K562 (cell line): ENCODE data around the gene SAE1. TPM values are rescaled to one million over a fixed set of nuclear protein-coding genes. Genes with fewer than 3 reads are reported as not detected.

Experiments used
- ATAC-seq: fragments of 200-7000 bp; cut with Tn5 transposase; 3 replicates; pipeline ENCODE4 v1.9.1; 2020; ENCODE audit warnings: moderate library complexity
- BruUV-seq: library from RNA; stranded (reverse); fragments of 400-500 nt; replicated peaks from 2 replicates; lab custom pipeline; 2021; lab: Mats Ljungman, UMichigan
- CTCF ChIA-PET: fragments of 300-600 bp; formaldehyde crosslinking; extraction: SDS; loops from one replicate; lab custom pipeline; 2021; ENCODE audit warnings: low intra/inter-chr PET ratio; lab: Yijun Ruan, JAX
- POLR2A ChIA-PET: fragments of 300-600, 350-650 bp; sonication (Branson Sonifier 250); formaldehyde crosslinking; extraction: SDS; loops from one replicate; lab custom pipeline; 2021; ENCODE audit warnings: antibody characterized with exemption, inconsistent platforms; lab: Yijun Ruan, JAX
- DNase-seq, 4 experiments: peaks; one replicate each; pipeline versions ENCODE4 v3.0.0 to v3.0.0-alpha.2; 2011 to 2018; ENCODE audit warnings: low spot score in 3 of 4, mixed read lengths in 3 of 4; ENCODE audit errors: extremely low read depth in 1 of 4
- FAIRE-seq: peaks from 2 replicates; lab custom pipeline; 2011; peaks lifted over from hg19 to GRCh38; lab: Jason Lieb, UNC
- H2AFZ ChIP-seq: 2 replicates; pipeline ENCODE4 v1.6.0; 2011; ENCODE audit warnings: low read depth, low read length, control low read depth, inconsistent platforms
- H3K27ac ChIP-seq: fragments of 200-600 bp; 3 replicates; pipeline ENCODE4 v1.8.0; 2011; ENCODE audit warnings: low read depth, mild to moderate bottlenecking, control low read depth, inconsistent platforms, low read length, moderate library complexity, mixed read lengths; ENCODE audit errors: extremely low read depth
- H3K27me3 ChIP-seq, 2 experiments: fragments of 300-600 bp in 1 of 2; 2 replicates in 1 of 2; 3 replicates in 1 of 2; pipeline versions ENCODE4 v1.6.0 to v1.8.0; 2011; ENCODE audit warnings: inconsistent platforms in 2 of 2, low read length in 2 of 2, mild to moderate bottlenecking in 1 of 2, mixed read lengths in 1 of 2, moderate library complexity in 1 of 2; ENCODE audit not compliant: control insufficient read depth in 2 of 2, insufficient read depth in 2 of 2
- H3K36me3 ChIP-seq: fragments of 300-600 bp; 3 replicates; pipeline ENCODE4 v1.8.0; 2011; ENCODE audit warnings: mild to moderate bottlenecking, low read length, inconsistent platforms; ENCODE audit not compliant: control insufficient read depth, insufficient read depth
- H3K4me1 ChIP-seq, 2 experiments: fragments of 200-600 bp in 1 of 2; replicated peaks in 1 of 2; 2 replicates in 1 of 2; 3 replicates in 1 of 2; pipeline versions ENCODE4 v1.5.1 to v1.8.0; 2011; ENCODE audit warnings: inconsistent platforms in 2 of 2, low read length in 2 of 2, mild to moderate bottlenecking in 1 of 2, mixed read lengths in 1 of 2, moderate library complexity in 1 of 2; ENCODE audit not compliant: control insufficient read depth in 2 of 2, insufficient read depth in 2 of 2
- H3K4me2 ChIP-seq: 2 replicates; pipeline ENCODE4 v1.6.1; 2011; ENCODE audit warnings: low read length, control low read depth, inconsistent platforms, mixed read lengths; ENCODE audit not compliant: insufficient read depth
- H3K4me3 ChIP-seq: fragments of 200-600 bp; sonication (generic), shearing (Covaris generic); 2 replicates; pipeline ENCODE4 v1.5.1; 2016; ENCODE audit warnings: control low read depth, inconsistent platforms
- H3K79me2 ChIP-seq: fragments of 200-600 bp; 3 replicates; pipeline ENCODE4 v1.8.0; 2011; ENCODE audit warnings: low read length, inconsistent platforms; ENCODE audit not compliant: control insufficient read depth, insufficient read depth
- H3K9ac ChIP-seq, 2 experiments: 2 replicates each; pipeline versions ENCODE4 v1.6.0 to v1.6.1; 2011; ENCODE audit warnings: low read depth in 2 of 2, low read length in 2 of 2, control low read depth in 1 of 2, inconsistent platforms in 1 of 2, mild to moderate bottlenecking in 1 of 2, mixed read lengths in 1 of 2; ENCODE audit not compliant: insufficient read depth in 1 of 2
- H3K9me1 ChIP-seq: one replicate; pipeline ENCODE4 v1.6.0; 2011; ENCODE audit warnings: inconsistent platforms, mild to moderate bottlenecking, low read length, moderate library complexity; ENCODE audit not compliant: control insufficient read depth, insufficient read depth
- H3K9me3 ChIP-seq: replicated peaks from 2 replicates; pipeline ENCODE4 v1.5.1; 2011; ENCODE audit warnings: low read depth, low read length, inconsistent platforms; ENCODE audit not compliant: control insufficient read depth, insufficient read depth
- H4K20me1 ChIP-seq: replicated peaks from 2 replicates; pipeline ENCODE4 v1.6.1; 2011; ENCODE audit warnings: low read length, inconsistent platforms, mixed read lengths; ENCODE audit not compliant: control insufficient read depth, insufficient read depth
- ARID2 ChIP-seq: fragments of 450-650 bp; IDR thresholded peaks from 2 replicates; pipeline ENCODE4 v1.6.1; 2017; ENCODE audit warnings: antibody characterized with exemption, mild to moderate bottlenecking
- SMARCA4 ChIP-seq: fragments of 450-650 bp; IDR thresholded peaks from 2 replicates; pipeline ENCODE4 v1.6.1; 2016
- WGBS: fragments of 100-300 bp; shearing (Covaris generic); methylation state at CpG from one replicate; pipeline ENCODE4 v1.1.6; 2016; ENCODE audit warnings: low coverage, mixed read lengths; ENCODE audit not compliant: insufficient coverage; ENCODE audit errors: missing lambda C conversion rate; 5-methylcytosine and 5-hydroxymethylcytosine counted together
- in situ Hi-C: fragments of 300-500 bp; cut with MboI; formaldehyde crosslinking; loops from 4 replicates; pipeline ENCODE4 v1.15.0; 2018; ENCODE audit warnings: inconsistent platforms, mixed read lengths
- intact Hi-C: fragments of 100-400 bp; cut with micrococcal nuclease; formaldehyde crosslinking; loops from 2 replicates; pipeline ENCODE4 v1.14.2; 2022
- polyA plus RNA-seq, 8 experiments: library from polyadenylated mRNA; depleted of rRNA in 4 of 8; stranded (reverse) in 5 of 8; unstranded in 3 of 8; fragments of >200 nt; fragmentation: Nextera tagmentation in 2 of 8; fragmentation: Illumina TruSeq in 1 of 8; extraction: Ambion mirVana in 2 of 8; extraction: Trizol in 1 of 8; gene quantifications; 2 replicates each; pipeline versions ENCODE4 v1.2.1 to v1.2.3, GENCODE V29; 2011 to 2014; ENCODE audit warnings: inconsistent platforms in 1 of 8, missing spikeins in 1 of 8
- total RNA-seq, 7 experiments: library from RNA; depleted of rRNA in 6 of 7; stranded (reverse); fragments of >200 nt in 6 of 7; fragmentation: Illumina TruSeq in 2 of 7; extraction: Trizol in 2 of 7; gene quantifications; 2 replicates each; pipeline versions ENCODE4 v1.2.1 to v1.2.3, GENCODE V29; 2011 to 2021; ENCODE audit warnings: low replicate concordance in 1 of 7
- TF ChIP-seq, protein P1 (sequence below), 2 experiments: fragments of 450-650 bp in 1 of 2; IDR thresholded peaks; 2 replicates each; pipeline ENCODE4 v1.6.1; 2011 to 2017; ENCODE audit warnings: low read depth in 2 of 2, antibody characterized with exemption in 1 of 2, borderline replicate concordance in 1 of 2, low read length in 1 of 2, mild to moderate bottlenecking in 1 of 2, mixed read lengths in 1 of 2; ENCODE audit not compliant: control insufficient read depth in 1 of 2
- TF ChIP-seq, protein P2 (sequence below): fragments of 450-650 bp; IDR thresholded peaks from 2 replicates; pipeline ENCODE4 v1.6.1; 2014; ENCODE audit warnings: low read depth, mild to moderate bottlenecking, moderate library complexity, borderline replicate concordance
- TF ChIP-seq, protein P3 (sequence below), 3 experiments: fragments of 200-800 bp in 1 of 3; sonication (Bioruptor generic) in 1 of 3; sonication (generic) in 1 of 3; formaldehyde crosslinking in 1 of 3; IDR thresholded peaks; 2 replicates each; pipeline versions ENCODE4 v1.6.1 to v1.8.0; 2016 to 2022; ENCODE audit warnings: mild to moderate bottlenecking in 2 of 3, missing compliant biosample characterization in 2 of 3, missing genetic modification characterization in 2 of 3, missing genetic modification reagents in 1 of 3

SAE1 gene
- total and polyA plus RNA-seq, 9 of the 15 experiments (the other 6 are each of a cell fraction or from before 2014, with no cell fraction given) = 82.8 to 299 (median 217) TPM

DNA sequence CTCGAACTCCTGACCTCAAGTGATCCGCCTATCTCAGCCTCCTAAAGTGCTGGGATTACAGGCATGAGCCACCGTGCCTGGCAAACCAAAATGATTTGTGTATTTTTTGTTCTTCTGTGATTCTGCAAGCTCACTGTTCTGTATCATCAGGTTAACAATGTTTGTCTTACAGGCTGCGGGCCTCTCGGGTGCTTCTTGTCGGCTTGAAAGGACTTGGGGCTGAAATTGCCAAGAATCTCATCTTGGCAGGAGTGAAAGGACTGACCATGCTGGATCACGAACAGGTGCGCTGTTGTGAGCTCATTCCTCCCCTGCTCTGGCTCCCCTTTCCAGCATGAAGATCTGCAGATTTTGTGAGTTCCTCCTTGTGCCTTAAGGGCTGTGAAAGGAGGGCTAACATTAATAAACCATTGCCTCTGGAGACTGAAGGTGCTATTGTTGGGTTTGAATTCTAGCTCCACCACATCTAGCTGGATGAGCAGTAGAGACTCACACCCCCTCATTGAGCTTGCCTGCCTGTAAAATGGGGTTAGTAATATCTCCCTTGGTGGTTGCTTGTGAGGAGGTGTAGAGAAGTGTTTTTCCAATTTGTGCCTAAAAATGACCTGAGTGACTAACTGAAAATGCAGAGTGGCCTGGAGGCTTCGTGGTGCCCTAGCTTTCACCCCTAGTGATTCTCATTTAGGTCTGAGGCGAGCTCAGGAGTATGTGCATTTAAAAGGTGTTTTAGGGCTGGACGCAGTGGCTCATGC is 12.9 kb downstream of the SAE1 start (continued):
- TF ChIP-seq, protein P1, sequence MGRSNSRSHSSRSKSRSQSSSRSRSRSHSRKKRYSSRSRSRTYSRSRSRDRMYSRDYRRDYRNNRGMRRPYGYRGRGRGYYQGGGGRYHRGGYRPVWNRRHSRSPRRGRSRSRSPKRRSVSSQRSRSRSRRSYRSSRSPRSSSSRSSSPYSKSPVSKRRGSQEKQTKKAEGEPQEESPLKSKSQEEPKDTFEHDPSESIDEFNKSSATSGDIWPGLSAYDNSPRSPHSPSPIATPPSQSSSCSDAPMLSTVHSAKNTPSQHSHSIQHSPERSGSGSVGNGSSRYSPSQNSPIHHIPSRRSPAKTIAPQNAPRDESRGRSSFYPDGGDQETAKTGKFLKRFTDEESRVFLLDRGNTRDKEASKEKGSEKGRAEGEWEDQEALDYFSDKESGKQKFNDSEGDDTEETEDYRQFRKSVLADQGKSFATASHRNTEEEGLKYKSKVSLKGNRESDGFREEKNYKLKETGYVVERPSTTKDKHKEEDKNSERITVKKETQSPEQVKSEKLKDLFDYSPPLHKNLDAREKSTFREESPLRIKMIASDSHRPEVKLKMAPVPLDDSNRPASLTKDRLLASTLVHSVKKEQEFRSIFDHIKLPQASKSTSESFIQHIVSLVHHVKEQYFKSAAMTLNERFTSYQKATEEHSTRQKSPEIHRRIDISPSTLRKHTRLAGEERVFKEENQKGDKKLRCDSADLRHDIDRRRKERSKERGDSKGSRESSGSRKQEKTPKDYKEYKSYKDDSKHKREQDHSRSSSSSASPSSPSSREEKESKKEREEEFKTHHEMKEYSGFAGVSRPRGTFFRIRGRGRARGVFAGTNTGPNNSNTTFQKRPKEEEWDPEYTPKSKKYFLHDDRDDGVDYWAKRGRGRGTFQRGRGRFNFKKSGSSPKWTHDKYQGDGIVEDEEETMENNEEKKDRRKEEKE (IDR thresholded peaks at IDR 0.05; ENCODE audit: borderline replicate concordance in 1 of 2, control insufficient read depth in 1 of 2, low read depth in 2 of 2, low read length in 1 of 2) = no peak
- TF ChIP-seq ARID2 = no peak
- no peak for TF ChIP-seq SMARCA4
- TF ChIP-seq, protein P2, sequence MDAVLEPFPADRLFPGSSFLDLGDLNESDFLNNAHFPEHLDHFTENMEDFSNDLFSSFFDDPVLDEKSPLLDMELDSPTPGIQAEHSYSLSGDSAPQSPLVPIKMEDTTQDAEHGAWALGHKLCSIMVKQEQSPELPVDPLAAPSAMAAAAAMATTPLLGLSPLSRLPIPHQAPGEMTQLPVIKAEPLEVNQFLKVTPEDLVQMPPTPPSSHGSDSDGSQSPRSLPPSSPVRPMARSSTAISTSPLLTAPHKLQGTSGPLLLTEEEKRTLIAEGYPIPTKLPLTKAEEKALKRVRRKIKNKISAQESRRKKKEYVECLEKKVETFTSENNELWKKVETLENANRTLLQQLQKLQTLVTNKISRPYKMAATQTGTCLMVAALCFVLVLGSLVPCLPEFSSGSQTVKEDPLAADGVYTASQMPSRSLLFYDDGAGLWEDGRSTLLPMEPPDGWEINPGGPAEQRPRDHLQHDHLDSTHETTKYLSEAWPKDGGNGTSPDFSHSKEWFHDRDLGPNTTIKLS = no peak

DNA sequence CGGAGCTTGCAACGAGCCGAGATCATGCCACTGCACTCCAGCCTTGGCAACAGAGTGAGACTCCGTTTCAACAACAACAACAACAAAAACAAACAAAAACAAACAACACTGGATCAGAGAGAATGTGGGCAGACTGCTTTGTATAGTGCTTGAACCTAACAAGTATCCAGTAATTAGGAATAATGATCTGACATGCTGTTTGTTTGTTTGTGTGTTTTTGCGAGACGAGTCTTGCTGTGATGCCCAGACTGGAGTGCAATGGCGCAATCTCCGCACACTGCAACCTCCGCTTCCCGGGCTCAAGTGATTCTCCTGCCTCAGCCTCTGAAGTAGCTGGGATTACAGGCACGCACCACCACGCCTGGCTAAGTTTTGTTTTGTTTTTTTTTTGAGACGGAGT is 14.0 kb downstream of the SAE1 start:
- H3K9me1 ChIP-seq = no peaks in the 10 kb centered on the region
- H3K4me3 ChIP-seq = no peak overlapping the region
- no peaks in the 10 kb centered on the region for H3K27me3 ChIP-seq
- peaks cover 73% of the 10 kb centered on the region for H3K79me2 ChIP-seq
- BruUV-seq = no TSS peak
- in situ Hi-C loops (no loop called here), intact Hi-C loops (no loop called here)
- no peak overlapping the region for H3K4me2 ChIP-seq
- H3K9ac ChIP-seq = no peak overlapping the region
- DNase-seq (no peak), FAIRE-seq (no peak), ATAC-seq (no peak)
- POLR2A ChIA-PET = interaction anchor here (0.8 to 10.8 kb wide), 5 partner anchors 8 to 122 kb away, joined by 4 to 109 read pairs (median 4); partner anchors contain the start of genes SAE1 and ZC3H4
- WGBS = 89% methylated on average over 13 of the region's 13 CpGs
- peaks cover 7% of the 10 kb centered on the region for H4K20me1 ChIP-seq
- TF ChIP-seq, protein P3, sequence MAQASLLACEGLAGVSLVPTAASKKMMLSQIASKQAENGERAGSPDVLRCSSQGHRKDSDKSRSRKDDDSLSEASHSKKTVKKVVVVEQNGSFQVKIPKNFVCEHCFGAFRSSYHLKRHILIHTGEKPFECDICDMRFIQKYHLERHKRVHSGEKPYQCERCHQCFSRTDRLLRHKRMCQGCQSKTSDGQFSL (CRISPR knock-in tag; IDR thresholded peaks at IDR 0.05) = no peak
- TF ChIP-seq, protein P3 (tag; IDR thresholded peaks at IDR 0.05) = no peak
- H3K4me1 ChIP-seq = peaks cover 0 to 7% of the 10 kb centered on the region in 2 experiments
- no peaks in the 10 kb centered on the region for H3K9me3 ChIP-seq
- H3K27ac ChIP-seq = no peak overlapping the region
- H2AFZ ChIP-seq = no peak overlapping the region
- H3K36me3 ChIP-seq = peaks cover 88% of the 10 kb centered on the region
- CTCF ChIA-PET = no interaction called here
